ENCODE data around the gene PPP1R10.

DNA sequence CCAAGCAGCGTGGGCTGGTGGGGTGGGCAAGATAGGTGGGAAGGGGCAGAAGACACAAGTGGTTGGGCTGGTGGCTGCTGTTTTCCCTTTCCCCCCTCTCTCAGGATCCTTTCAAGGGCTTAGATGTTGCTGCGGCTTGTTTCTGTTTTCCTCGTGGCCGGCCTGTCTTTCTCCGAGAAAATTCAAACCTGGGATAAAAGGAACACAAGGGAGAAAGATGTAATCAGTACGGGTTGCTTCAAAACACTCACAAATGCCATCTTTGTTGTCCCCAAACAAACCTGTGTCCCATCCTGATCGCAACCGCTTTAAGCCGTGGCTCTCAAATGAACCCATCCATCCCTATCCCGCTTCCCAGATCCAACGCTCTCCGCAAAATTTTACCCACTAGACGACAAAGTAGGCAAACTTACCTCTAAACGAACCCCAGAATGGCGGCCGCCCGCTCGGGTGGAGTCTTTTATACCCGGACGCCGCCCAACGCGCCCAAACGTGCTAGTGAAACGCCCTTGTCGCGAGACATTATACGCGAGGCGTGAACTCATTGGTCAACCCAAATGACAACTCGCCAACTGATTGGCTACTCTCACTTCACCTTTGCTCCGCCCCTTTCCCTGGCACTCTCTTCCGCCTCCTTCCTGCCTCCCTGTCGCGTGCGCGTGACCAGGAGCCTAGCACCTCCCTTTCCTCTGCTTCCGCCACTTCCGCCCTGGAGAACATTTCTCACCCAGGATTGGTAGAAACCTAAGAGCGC, at the start of gene PPP1R10:
- TF ChIP-seq, protein P1, sequence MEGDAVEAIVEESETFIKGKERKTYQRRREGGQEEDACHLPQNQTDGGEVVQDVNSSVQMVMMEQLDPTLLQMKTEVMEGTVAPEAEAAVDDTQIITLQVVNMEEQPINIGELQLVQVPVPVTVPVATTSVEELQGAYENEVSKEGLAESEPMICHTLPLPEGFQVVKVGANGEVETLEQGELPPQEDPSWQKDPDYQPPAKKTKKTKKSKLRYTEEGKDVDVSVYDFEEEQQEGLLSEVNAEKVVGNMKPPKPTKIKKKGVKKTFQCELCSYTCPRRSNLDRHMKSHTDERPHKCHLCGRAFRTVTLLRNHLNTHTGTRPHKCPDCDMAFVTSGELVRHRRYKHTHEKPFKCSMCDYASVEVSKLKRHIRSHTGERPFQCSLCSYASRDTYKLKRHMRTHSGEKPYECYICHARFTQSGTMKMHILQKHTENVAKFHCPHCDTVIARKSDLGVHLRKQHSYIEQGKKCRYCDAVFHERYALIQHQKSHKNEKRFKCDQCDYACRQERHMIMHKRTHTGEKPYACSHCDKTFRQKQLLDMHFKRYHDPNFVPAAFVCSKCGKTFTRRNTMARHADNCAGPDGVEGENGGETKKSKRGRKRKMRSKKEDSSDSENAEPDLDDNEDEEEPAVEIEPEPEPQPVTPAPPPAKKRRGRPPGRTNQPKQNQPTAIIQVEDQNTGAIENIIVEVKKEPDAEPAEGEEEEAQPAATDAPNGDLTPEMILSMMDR (IDR thresholded peaks at IDR 0.05; ENCODE audit: insufficient read depth, low read length, poor library complexity, severe bottlenecking) = no peak
- TF ChIP-seq EZH2phosphoT487 (conservative IDR thresholded peaks at IDR 0.05; ENCODE audit: low read length) = no peak
